Left cardiac atrium (tissue), 4 donors: ENCODE measurements around the gene CDSN. TPM values are rescaled to one million over a fixed set of nuclear protein-coding genes. Genes with fewer than 3 reads are reported as not detected.
"Not testable (repeated sequence)": the region's sequence is repeated elsewhere in the genome, so short reads cannot be mapped to it uniquely, and the experiment has no call there.

Source experiments
- ATAC-seq, 2 donors: fragments of 200-7000 bp; cut with Tn5 transposase; one replicate each; pipeline ENCODE4 v1.9.1; 2020; ENCODE audit warnings: mild to moderate bottlenecking in 2 of 2, moderate library complexity in 2 of 2
- DNase-seq: peaks from one replicate; pipeline ENCODE4 v3.0.0-alpha.2; 2020
- intact Hi-C, 2 donors: fragments of 100-400 bp; cut with DNase I; formaldehyde crosslinking; loops; one replicate each; pipeline versions ENCODE4 v1.14.1 to v1.15.1; 2022 to 2023
- total RNA-seq, 2 donors: library from RNA; stranded (reverse); fragmentation: NEBNext Ultra II Directional; extraction: Animal tissue kit (Norgen Biotek cat#: 25700); gene quantifications; one replicate each; pipeline ENCODE4 v1.2.1, GENCODE V29; 2021
- donor health status: DM: no; HTN: yes; CAD: no.
- donor health status: DM: no; HTN: yes; CAD: no; lungs with severe emphysema.
- donor health status: DM: yes; HTN: yes; CAD: no.
- donor health status: Dilated cardiomyopathy.

CDSN gene
- total RNA-seq, 2 donors from 2014 or later: 0.10 TPM; not detected in 1

DNA sequence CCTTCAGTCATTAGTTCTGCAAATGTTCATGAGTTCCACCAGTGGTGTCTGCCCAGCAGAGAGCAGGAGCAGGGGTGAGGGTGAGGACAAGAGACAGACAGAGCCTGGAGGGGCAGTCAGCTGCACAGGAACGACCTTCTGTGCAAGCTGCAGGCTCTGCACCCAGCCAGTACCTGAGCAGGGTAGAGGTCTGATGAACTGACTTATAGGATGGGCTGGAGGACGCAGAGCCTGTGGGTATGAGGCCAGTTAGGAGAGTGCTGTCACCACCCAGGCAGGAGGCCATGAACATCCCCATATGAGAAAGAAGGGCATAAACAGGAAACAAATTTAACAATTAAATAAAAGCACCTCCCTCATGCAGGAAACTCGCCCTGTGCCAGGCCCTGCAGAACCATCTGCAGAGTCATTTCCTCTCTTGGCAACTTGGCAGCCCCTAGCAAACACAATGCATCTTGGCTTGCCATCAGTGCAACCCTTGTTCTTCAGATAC is 25.8 kb downstream of the CDSN start:
- DNase-seq (no peak), ATAC-seq (peak; percentile 27 to 50)
- intact Hi-C loops: no loop called here

DNA sequence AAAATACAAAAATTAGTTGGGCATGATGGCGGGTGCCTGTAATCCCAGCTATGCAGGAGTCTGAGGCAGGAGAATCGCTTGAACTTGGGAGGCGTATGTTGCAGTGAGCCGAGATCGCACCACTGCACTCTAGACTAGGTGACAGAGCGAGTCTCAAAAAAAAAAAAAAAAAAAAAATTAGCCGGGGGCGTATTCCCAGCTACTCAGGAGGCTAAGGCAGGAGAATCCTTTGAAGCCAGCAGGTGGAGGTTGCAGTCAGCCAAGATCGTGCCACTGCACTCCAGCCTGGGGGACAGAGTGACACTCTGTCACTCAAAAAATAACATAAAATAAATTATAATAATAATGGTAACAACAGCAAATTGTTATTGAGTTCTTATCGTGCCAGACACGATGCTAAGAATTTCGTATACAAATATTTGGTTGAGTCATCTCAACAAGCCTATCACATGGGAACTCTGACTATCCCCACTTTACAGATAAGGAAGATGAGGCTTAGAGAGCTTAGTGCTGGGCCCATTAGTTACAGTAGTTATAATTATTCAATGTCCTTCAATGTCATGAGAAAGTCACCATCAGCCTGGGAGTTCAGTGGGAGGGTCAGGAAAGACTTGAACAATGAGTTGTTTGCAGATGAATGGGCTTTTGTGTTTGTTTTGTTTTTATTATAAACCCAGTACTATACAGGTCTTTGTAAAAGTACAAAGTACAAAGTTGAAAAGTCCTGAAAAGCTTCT is 27.3 kb downstream of the CDSN start:
- no peak for DNase-seq
- intact Hi-C loops: no loop called here
- no peak for ATAC-seq

DNA sequence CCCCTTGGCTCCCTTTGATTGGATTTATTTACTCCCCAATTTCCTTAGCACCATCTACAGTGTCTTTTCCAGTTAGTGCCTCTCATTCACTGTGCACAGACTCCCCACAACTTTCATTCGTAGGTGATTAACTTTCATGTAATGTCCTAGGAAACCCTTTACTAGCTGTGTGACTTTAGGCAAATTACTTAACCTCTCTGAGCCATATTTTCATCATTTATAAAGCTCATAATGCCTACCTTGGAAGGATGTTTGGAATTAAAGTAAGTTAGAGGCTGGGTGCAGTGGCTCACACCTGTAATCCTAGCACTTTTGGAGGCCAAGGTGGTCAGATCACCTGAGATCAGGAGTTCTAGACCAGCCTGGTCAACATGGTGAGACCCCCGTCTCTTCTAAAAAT is 28.0 kb downstream of the CDSN start:
- intact Hi-C loops: no loop called here

DNA sequence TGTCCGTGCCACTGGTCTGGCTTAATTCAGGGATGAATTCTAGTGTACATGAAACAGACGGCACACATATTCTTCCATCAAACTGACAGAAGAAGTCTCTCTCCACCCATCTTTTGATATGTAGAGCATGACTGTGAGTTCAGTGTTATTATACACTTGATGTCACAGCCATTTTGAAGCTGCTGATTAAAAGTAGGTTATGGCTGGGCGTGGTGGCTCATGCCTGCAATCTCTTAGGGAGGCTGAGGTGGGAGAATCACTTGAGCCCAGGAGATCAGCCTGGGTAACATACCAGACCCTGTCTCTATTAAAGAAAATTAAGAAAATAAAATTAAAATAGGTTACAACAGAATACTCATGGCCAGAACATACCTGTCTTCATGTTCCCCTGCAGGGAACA is 28.6 kb downstream of the CDSN start:
- ATAC-seq: no peak
- intact Hi-C loops: no loop called here
- no peak for DNase-seq

More for the DNA sequence above, 28.0 kb downstream of the CDSN start:
- DNase-seq (no peak), ATAC-seq (no peak)

DNA sequence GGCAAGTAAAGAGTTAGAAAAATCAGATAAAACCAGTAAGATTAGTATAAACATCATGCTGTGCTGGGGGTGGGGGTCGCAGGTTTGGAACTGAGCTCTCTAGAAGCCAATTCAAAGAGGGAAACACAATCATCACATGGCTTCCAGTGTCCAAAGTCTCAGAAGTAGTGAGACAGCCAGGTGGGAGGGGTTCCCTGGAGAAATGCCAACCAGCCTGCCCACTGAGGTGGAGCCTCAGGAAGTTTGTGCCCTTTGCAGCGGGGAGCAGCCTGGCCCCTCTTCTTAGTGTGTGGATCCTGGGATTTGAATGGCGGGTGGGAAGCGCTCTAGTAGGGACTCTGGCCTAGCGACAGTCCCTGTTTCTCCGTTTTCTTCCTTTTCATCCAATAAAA is 29.3 kb downstream of the CDSN start:
- ATAC-seq: no peak
- intact Hi-C loops: no loop called here
- DNase-seq: no peak

DNA sequence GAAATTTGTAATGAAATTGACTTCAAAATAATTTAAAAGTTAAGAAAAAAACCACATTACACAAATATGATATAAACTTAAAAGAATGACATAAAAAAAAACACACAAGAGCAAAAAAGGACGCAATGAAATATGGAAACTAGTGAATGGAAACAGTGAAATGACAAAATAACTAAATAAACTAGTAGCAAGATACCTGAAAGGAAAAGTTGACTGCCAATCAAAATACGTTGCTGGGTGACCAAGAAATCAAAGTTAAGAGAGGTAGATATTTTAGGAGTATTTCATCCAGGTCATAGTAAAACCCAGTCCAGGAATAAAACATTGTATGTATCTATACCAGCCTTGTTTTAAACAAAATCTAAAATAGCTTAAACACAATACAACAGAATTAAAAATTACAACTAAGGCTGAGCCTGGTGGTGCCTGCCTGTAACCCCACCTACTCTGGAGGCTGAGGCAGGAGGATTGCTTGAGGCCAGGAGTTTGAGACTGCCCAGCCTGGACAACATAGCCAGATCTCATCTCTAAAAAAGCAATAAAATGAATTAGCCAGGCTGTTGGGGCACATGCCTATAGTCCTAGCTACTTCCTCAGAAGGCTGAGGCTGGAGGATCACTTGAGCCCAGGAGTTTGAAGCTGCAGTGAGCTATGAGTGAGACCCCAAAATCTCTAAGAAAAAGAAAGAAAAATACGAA is 29.8 kb downstream of the CDSN start:
- ATAC-seq: no peak
- intact Hi-C loops: no loop called here
- no peak for DNase-seq

DNA sequence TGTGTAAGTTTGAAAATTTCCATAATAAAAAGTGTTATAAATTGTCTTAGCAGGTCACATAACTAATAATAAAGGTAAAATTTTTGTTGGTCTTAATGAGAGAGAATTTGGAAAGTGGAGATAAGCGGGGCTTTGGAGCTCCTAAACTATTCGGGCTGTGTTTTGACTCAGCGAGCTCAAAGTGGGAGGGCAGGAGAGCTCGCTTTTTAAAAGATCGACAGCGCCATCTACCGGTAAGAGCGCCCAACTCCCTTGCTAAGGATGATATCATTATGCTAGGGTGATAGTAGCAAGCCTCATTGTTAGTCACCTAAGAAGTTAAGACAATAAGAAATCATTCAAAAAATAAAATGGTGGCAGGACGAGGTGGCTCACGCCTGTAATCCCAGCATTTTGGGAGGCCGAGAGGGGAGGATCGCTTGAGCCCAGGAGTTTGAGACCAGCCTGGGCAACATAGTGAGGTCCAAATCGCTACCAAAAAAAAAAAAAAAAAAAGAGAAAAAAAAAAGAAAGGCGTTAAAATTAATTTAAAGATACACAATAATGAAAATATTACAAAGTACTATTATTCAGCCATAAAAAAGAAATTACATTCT is 32.7 kb downstream of the CDSN start:
- DNase-seq: peak; percentile 88
- intact Hi-C loops: loop anchor here in 1 of 2 donors (5.0 kb wide), 1 partner anchor 260 kb away; no protein-coding TSS in a partner anchor
- peak; percentile 93 to 97 for ATAC-seq

DNA sequence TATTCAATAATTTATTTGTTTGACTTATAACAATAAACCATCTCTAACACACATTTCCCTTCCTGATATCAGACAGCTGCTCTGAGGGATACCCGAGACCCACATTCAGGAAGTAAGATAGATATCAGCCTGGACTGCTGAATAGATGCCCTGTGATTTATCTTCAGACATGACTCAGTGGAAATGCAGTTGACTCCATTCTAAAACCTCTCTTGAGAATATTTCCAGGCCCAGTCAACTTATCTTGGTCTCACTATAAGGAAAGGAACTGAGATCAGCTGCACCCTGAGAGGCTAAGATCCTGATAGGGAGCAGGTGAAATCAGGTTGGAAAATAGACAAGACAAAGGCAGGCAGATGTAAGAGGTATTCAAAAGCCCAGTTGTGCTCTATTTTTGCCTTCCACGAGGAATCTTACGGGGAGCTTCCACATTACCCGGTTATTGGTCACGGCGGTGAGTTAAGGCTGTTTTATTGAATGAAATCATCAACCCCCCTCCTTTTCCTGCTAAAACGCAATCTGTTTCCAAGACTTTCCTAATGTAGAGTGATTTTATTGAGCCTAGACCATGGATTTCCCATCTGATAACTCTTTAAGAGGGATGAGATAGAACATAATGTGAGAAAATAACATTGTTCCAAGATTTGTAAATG is 33.3 kb downstream of the CDSN start:
- DNase-seq (no peak), ATAC-seq (peak in 1 of 2 donors; percentile 54)
- intact Hi-C loops: loop anchor here in 1 of 2 donors (5.0 kb wide), 1 partner anchor 260 kb away; no protein-coding TSS in a partner anchor

DNA sequence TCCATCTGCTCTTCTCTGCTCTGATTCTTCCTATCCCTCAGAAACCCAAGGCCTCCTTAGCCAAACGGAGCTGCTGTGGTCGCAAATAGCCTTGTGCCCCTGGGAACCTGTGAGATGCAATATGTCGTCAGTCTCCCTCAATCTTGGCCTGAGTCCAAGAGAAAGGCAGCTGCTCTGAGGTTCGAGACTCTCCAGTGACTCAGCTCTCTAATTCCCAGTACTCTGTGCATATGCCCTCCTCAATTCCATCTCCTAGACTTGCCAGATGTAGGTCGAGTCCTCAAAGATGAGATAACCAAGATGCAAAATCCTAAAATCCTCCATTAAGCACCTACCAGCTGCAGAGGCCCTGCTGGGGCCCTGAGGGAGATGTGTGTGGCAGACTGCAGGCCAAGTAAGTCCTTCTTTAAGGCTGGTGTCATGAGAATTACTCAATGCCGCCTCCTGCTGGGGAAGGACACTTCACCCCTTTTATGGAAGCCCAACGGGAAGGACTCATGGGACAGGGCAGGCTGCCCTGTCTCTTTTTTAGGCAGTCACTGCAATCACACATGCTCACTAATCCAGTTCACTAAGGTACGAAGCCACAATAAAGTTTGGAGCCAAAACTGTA is 36.4 kb downstream of the CDSN start:
- DNase-seq: no peak
- intact Hi-C loops: no loop called here
- peak; percentile 16 to 62 for ATAC-seq

DNA sequence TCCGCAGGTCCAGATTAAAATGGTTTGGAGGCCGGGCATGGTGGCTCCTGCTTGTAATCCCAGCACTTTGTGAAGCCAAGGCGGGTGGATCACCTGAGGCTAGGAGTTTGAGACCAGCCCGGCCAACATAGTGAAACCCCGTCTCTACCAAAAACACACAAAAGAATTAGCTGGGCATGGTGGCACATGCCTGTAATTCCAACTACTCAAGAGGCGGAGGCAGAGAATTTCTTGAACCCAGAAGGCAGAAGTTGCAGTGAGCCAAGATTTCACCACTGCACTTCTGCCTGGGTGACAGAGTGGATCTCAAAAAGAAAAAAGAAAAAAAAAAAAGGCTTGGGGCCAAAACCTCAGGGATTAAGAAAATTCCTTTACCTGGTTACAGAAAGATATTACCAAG is 38.4 kb downstream of the CDSN start:
- ATAC-seq (no peak), DNase-seq (no peak)
- intact Hi-C loops: no loop called here

DNA sequence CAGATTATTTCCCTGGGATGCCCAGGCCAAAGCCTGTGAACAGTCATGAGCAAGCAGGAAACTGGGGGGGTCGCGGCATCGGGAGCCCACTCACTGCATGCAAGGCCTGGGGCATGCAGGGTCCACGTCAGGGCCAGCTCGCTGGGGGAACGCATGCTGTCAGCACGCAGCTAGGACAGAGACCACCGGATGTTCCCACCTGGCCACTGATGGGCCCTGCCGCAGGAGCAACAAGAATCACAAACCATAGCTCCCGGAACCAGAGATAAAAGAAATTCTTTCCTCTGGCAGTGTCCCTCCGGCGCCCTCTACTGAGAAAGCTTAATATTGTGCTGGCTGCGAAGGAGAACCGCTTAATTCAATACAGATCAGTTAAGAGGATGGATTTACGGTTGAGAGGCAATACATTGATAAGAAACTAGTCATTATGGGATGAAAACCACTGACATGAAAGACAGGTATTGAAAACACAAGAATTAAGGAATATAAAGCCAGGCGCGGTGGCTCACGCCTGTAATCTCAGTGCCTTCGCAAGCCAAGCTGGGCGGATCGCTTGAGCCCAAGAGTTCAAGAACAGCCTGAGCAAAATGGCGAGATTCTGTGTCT is 40.5 kb downstream of the CDSN start:
- intact Hi-C loops: loop anchor here in 1 of 2 donors (10.0 kb wide), 1 partner anchor 255 kb away; no protein-coding TSS in a partner anchor

DNA sequence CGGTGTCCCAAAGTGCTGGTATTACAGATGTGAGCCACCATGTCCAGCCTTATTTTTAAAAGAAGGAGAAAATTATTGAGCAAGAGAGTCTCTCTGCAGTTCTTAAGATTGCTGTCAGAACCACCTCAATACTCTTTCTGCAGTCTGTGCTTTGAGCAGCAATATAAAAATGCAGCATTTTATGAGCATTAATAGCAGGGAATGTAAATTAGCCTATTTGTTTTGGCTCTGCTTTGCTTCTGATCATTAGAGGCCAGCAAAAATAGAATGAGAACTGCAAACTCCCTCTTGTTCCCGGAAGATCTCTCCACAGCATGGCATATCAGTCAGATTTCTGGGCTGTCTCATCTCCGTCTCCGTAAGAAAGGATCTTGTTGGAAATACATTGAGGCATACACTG is 43.6 kb downstream of the CDSN start:
- ATAC-seq (no peak), DNase-seq (no peak)

More for the DNA sequence above, 40.5 kb downstream of the CDSN start:
- DNase-seq: peak; percentile 65
- ATAC-seq: peak; percentile 70 to 79

DNA sequence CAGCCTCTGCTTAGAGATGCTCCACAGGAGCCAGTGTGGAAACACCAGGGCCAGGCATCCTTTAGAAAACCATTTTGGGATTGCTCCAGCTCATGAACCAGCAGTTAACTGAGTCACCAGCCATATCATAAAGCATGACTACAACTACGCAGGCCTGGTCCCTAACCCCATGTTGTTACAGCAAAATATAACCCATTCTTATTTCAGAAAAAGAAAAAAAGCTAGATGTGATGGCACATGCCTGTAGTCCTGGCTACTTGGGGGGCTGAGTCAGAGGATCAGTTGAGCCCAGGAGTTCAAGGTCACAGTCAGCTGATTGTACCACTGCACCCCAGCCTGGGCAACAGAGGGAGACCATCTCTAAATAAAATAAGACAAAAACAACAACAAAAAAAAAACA is 44.7 kb downstream of the CDSN start:
- no peak for DNase-seq
- ATAC-seq: no peak
- intact Hi-C loops: loop anchor here in 1 of 2 donors (10.0 kb wide), 1 partner anchor 251 kb away; no protein-coding TSS in a partner anchor

More for the DNA sequence above, 43.6 kb downstream of the CDSN start:
- intact Hi-C loops: loop anchor here in 1 of 2 donors (10.0 kb wide), 1 partner anchor 252 kb away; no protein-coding TSS in a partner anchor

DNA sequence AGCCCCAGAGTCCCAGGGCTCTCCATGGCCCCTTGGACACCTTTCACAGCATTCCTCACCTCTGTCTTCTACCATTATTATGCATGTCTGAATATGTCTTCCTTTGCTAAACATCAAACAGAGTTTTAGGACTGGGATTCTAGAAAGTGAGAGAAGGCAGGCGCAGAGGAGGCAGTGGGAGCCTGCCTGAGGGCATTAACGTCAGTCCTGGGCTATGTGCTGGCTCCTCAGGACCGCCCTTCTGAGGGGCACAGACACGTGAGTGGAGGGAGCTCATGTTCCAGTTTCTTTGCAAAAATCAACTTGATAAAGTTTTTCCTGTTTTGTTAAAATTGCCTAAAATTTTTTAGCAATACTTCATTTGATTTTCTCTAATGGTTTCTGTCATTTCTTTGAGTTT is 45.8 kb downstream of the CDSN start:
- intact Hi-C loops: loop anchor here (5.0 to 10.0 kb wide), 2 partner anchors 247 to 250 kb away; no protein-coding TSS in a partner anchor
- DNase-seq: no peak
- ATAC-seq: no peak

DNA sequence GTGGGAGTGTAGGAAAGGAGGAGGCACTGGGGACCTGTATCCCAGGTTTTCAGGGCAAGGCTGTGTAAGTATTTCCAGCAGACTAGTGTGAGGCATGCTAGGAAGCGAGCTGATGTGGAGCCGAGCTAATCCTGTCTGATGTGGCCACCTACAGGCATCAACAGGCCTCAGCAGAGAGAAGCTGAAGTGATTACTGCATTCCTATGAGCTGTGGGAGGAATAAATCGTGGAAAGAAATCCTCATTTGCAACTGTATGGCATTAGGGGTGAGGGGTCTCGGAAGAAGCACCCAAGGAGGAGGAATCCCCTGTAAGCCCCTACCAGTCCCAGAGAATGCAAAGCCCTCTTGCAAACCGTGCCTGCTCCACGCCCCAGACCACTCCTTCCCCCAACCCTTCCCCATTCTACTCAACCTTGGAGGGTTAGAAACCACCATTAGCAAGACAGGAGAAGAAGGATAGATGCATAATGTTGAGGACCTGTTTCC is 49.5 kb downstream of the CDSN start:
- DNase-seq (peak; percentile 41), ATAC-seq (peak; percentile 89 to 94)
- intact Hi-C loops: loop anchor here (5.0 to 10.0 kb wide), 2 partner anchors 243 to 246 kb away; no protein-coding TSS in a partner anchor

DNA sequence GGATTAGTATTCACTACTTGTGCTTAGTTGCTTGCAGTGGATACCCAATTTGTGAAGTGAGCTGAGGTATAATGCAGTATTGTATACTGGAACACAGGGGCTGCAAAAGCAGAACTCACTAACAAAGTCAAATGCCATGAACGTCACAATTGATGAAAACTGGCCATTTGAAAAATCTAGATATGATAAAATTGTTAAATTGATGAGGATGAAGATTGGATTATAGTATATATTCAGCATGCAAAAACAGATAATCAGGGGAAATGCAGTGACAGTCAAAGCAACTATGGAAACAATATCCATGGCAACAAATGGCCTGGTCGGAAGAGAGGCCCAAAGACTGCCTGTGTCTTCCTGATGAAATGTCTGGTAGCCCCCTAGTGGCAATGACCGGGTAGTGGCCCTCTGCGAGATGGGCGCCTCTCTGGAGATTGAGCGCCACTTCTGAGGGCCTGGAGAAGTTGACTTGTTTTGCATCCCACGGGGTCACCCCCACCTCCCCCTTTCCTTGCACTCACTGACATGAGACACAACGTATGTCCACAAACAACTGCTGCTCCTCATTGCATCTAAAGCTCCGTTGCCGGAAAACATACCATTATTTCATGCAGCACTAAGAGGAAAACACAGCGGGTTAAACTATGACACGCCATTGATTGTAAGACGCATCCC is 51.4 kb downstream of the CDSN start:
- DNase-seq (peak; percentile 75), ATAC-seq (peak; percentile 83 to 87)
- intact Hi-C loops: loop anchor here in 1 of 2 donors (1.0 kb wide), 1 partner anchor 154 kb away; no protein-coding TSS in a partner anchor

DNA sequence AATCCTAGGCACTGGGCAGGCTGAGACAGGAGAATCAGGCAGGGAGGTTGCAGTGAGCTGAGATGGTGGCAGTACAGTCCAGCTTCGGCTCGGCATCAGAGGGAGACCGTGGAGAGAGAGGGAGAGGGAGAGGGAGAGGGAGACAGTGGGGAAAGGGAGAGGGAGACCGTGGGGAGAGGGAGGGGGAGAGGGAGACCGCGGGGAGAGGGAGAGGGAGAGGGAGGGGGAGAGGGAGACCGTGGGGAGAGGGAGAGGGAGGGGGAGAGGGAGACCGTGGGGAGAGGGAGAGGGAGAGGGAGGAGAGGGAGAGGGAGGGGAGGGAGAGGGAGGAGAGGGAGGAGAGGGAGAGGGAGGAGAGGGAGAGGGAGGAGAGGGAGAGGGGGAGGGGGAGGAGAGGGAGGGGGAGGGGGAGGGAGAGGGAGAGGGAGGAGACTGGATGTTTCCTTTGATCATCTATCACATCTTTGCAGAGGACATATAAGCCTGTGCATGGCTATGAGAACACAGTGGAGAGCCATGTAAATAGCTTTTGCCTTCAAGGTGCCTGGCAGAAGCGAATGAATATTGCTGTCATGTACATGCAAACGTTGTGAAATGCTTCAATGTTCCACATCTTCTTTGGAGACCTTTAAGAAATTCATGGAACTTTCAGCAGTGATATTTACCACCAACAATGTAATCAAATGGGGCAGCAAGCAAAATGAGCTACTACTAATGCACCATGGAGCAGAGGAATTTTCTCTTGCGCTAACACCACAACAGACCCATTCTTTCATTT is 52.2 kb downstream of the CDSN start:
- intact Hi-C loops, ATAC-seq: not testable (repeated sequence)

More for the DNA sequence above, 52.2 kb downstream of the CDSN start:
- not testable (repeated sequence) for DNase-seq
